ENCODE results near the gene VPS13D. TPM values are rescaled to one million over a fixed set of nuclear protein-coding genes. Genes with fewer than 3 reads are reported as not detected.

VPS13D gene
- total RNA-seq, 1 experiment from 2014 or later: 29.0 TPM

GRCh38 chr1:12552111-12552888 lies 322.5 kb downstream of the VPS13D start (continued):
- TF ChIP-seq, protein P1, sequence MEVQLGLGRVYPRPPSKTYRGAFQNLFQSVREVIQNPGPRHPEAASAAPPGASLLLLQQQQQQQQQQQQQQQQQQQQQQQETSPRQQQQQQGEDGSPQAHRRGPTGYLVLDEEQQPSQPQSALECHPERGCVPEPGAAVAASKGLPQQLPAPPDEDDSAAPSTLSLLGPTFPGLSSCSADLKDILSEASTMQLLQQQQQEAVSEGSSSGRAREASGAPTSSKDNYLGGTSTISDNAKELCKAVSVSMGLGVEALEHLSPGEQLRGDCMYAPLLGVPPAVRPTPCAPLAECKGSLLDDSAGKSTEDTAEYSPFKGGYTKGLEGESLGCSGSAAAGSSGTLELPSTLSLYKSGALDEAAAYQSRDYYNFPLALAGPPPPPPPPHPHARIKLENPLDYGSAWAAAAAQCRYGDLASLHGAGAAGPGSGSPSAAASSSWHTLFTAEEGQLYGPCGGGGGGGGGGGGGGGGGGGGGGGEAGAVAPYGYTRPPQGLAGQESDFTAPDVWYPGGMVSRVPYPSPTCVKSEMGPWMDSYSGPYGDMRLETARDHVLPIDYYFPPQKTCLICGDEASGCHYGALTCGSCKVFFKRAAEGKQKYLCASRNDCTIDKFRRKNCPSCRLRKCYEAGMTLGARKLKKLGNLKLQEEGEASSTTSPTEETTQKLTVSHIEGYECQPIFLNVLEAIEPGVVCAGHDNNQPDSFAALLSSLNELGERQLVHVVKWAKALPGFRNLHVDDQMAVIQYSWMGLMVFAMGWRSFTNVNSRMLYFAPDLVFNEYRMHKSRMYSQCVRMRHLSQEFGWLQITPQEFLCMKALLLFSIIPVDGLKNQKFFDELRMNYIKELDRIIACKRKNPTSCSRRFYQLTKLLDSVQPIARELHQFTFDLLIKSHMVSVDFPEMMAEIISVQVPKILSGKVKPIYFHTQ (CRISPR knock-in tag; IDR thresholded peaks at IDR 0.05): no peak
- TF ChIP-seq, protein P2, sequence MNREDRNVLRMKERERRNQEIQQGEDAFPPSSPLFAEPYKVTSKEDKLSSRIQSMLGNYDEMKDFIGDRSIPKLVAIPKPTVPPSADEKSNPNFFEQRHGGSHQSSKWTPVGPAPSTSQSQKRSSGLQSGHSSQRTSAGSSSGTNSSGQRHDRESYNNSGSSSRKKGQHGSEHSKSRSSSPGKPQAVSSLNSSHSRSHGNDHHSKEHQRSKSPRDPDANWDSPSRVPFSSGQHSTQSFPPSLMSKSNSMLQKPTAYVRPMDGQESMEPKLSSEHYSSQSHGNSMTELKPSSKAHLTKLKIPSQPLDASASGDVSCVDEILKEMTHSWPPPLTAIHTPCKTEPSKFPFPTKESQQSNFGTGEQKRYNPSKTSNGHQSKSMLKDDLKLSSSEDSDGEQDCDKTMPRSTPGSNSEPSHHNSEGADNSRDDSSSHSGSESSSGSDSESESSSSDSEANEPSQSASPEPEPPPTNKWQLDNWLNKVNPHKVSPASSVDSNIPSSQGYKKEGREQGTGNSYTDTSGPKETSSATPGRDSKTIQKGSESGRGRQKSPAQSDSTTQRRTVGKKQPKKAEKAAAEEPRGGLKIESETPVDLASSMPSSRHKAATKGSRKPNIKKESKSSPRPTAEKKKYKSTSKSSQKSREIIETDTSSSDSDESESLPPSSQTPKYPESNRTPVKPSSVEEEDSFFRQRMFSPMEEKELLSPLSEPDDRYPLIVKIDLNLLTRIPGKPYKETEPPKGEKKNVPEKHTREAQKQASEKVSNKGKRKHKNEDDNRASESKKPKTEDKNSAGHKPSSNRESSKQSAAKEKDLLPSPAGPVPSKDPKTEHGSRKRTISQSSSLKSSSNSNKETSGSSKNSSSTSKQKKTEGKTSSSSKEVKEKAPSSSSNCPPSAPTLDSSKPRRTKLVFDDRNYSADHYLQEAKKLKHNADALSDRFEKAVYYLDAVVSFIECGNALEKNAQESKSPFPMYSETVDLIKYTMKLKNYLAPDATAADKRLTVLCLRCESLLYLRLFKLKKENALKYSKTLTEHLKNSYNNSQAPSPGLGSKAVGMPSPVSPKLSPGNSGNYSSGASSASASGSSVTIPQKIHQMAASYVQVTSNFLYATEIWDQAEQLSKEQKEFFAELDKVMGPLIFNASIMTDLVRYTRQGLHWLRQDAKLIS (CRISPR knock-in tag; IDR thresholded peaks at IDR 0.05; ENCODE audit: borderline replicate concordance): no peak
- no peak for TF ChIP-seq CTCF (IDR thresholded peaks at IDR 0.05)

DNA sequence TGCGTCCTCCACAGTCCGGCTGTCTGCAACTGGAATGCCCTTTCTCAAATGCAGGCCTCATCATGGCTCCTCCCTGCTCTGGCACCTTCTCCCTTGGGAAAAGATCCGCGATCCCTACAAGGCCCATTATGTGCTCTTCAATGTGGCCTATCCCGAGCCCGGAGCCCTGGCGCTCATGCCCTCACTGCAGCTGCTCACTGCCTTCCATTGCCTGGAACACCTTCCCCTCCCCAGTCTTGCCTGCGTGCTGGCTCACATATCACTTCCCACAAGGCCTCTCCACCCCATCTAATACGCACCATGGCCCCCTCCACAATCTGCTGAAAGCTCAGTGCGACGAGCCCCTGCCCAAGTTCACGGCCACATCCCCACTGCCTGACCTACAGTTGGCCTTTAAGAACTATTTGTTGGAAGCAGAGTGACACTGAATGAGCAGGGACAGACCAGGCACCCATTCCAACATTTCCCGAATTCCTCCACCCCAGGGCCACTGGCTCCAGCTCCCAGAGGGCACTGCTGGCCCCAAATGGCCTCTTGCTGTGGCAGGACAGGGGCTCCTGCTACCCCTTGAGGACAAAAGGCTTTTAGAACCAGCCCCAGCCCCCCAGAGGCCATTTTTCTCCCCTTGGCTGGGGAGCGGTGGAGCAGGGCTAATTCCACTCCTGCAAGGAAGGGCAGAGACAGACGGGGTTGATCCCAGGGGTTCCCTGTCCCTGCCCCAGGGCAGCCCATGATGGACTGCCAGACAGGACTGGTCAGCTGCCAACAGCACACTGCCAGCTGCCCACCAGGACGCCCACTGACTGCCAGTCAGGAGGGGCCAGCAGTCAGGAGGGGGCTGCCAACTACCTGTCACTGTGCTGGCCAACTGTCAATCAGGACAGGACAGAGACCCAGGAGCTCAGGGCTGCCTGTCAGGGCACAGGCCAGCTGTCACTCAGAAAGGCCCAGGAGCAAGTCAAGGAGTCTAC lies 323.4 kb downstream of the VPS13D start:
- Mint-ChIP-seq H3K27me3 (ENCODE audit: low read depth) (no peaks in the 10 kb centered on the region; the same call in 1 of the 2 replicates), H3K9me3 (peaks cover 17% of the 10 kb centered on the region), H3K36me3 (peaks cover 6% of the 10 kb centered on the region), H3K4me1 (peaks cover 20% of the 10 kb centered on the region), H3K27ac (no peak overlapping the region), H3K4me3 (no peak overlapping the region)
- TF ChIP-seq JAZF1 (CRISPR knock-in tag; IDR thresholded peaks at IDR 0.05): no peak
- peak; percentile 79 for TF ChIP-seq ZNF423 (CRISPR knock-in tag; IDR thresholded peaks at IDR 0.05)
- POLR2A ChIA-PET: no interaction called here
- DNase-seq (ENCODE audit: low spot score) (no peak), ATAC-seq (peak; percentile 10)
- CTCF ChIA-PET: interaction anchor here (0.6 kb wide), 1 partner anchor 240 kb away, joined by 5 read pairs; no protein-coding TSS in a partner anchor

DNA sequence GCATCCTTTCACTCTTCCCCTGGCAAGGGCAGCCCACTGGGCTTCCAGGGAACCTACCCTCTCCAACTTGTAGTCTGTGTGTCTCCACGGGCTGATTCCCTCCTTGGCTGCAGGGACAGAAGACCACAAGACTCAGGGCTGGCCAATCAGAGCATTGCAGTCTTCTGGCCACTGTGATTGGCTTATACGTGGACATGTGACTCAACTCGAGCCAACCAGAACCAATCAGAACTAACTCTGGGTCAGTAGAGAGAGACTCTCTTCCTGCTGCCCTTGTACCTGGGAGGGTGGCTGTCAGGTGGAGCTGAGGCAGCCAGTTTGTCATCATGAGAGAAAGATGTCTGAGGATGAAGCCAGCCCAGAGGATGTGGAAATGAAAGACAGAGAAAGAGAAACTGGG lies 324.1 kb downstream of the VPS13D start:
- Mint-ChIP-seq H3K27ac (no peak overlapping the region), H3K4me3 (no peak overlapping the region), H3K27me3 (ENCODE audit: low read depth) (no peaks in the 10 kb centered on the region; the same call in 1 of the 2 replicates), H3K4me1 (peaks cover 20% of the 10 kb centered on the region), H3K9me3 (peaks cover 18% of the 10 kb centered on the region), H3K36me3 (peaks cover 6% of the 10 kb centered on the region)
- CTCF ChIA-PET: no interaction called here
- ATAC-seq (peak; percentile 14; the same call in 1 of the 2 replicates), DNase-seq (ENCODE audit: low spot score) (no peak)
- no peak for TF ChIP-seq ATF1 (CRISPR knock-in tag; IDR thresholded peaks at IDR 0.05)
- no peak for TF ChIP-seq NR1H2 (CRISPR knock-in tag; IDR thresholded peaks at IDR 0.05)
- peak; percentile 37; the same call in 1 of the 2 replicates for TF ChIP-seq NFYB (CRISPR knock-in tag; conservative IDR thresholded peaks at IDR 0.05; ENCODE audit: low read depth)
- TF ChIP-seq, protein P3, sequence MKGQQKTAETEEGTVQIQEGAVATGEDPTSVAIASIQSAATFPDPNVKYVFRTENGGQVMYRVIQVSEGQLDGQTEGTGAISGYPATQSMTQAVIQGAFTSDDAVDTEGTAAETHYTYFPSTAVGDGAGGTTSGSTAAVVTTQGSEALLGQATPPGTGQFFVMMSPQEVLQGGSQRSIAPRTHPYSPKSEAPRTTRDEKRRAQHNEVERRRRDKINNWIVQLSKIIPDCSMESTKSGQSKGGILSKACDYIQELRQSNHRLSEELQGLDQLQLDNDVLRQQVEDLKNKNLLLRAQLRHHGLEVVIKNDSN (CRISPR knock-in tag; IDR thresholded peaks at IDR 0.05): peak; percentile 64; the same call in 1 of the 2 replicates
- no peak for TF ChIP-seq MYBL2 (CRISPR knock-in tag; IDR thresholded peaks at IDR 0.05)
- POLR2A ChIA-PET: no interaction called here

Data from WTC11 (cell line).